A549 (cell line): Measurements from ENCODE around the gene ATP8A1. TPM values are rescaled to one million over a fixed set of nuclear protein-coding genes. Genes with fewer than 3 reads are reported as not detected.

Experiments
- ATAC-seq, 2 experiments: fragments of 200-7000 bp in 1 of 2; fragments of >200 bp in 1 of 2; cut with Nextera tagmentation in 1 of 2; cut with Tn5 transposase in 1 of 2; 3 replicates each; pipeline versions ENCODE4 v1.8.0 to v1.9.1; 2018 to 2020; ENCODE audit warnings: mild to moderate bottlenecking in 1 of 2, moderate library complexity in 1 of 2
- CTCF ChIA-PET: fragments of 300-600 bp; sonication (Branson Sonifier 250); formaldehyde crosslinking; extraction: SDS; loops from one replicate; lab custom pipeline; 2021; ENCODE audit warnings: antibody characterized with exemption, inconsistent platforms; lab: Yijun Ruan, JAX
- POLR2A ChIA-PET: fragments of 350-600 bp; formaldehyde crosslinking; extraction: SDS; loops from one replicate; lab custom pipeline; 2021; ENCODE audit warnings: antibody characterized with exemption, inconsistent platforms; lab: Yijun Ruan, JAX
- DNase-seq, 2 experiments: peaks; one replicate each; pipeline versions ENCODE4 v3.0.0 to v3.0.0-alpha.2; 2011 to 2016; ENCODE audit warnings: low read depth in 1 of 2, low spot score in 1 of 2
- FAIRE-seq: peaks from 2 replicates; lab custom pipeline; 2011; peaks lifted over from hg19 to GRCh38; lab: Jason Lieb, UNC
- H3K27ac ChIP-seq, 2 experiments: fragments of >200 bp; sonication (Bioruptor Twin); formaldehyde crosslinking; 3 replicates each; pipeline ENCODE4 v1.5.1; 2016 to 2017
- H3K4me1 ChIP-seq: fragments of >200 bp; sonication (Bioruptor Twin); formaldehyde crosslinking; 3 replicates; pipeline ENCODE4 v1.6.1; 2016
- H3K4me2 ChIP-seq: fragments of >200 bp; sonication (Bioruptor Twin); formaldehyde crosslinking; 3 replicates; pipeline ENCODE4 v1.6.1; 2016
- H3K4me3 ChIP-seq: fragments of >200 bp; sonication (Bioruptor Twin); formaldehyde crosslinking; 3 replicates; pipeline ENCODE4 v1.5.1; 2016
- H3K9me3 ChIP-seq: fragments of >200 bp; sonication (Bioruptor Twin); formaldehyde crosslinking; 3 replicates; pipeline ENCODE4 v1.6.1; 2016
- CBX8 ChIP-seq: fragments of 200-600 bp; sonication (generic); IDR thresholded peaks from 2 replicates; pipeline ENCODE4 v1.6.1; 2016
- EHMT2 ChIP-seq: fragments of 200-600 bp; sonication (generic); IDR thresholded peaks from 2 replicates; pipeline ENCODE4 v1.6.1; 2016; ENCODE audit warnings: antibody characterized with exemption, low read depth, mild to moderate bottlenecking, moderate library complexity
- EP300 ChIP-seq, 2 experiments: fragments of >200 bp; sonication (Bioruptor Twin); formaldehyde crosslinking; IDR thresholded peaks; 2 replicates in 1 of 2; 3 replicates in 1 of 2; pipeline ENCODE4 v1.6.1; 2016 to 2017
- ESRRA ChIP-seq: fragments of 150-350 bp; IDR thresholded peaks from 2 replicates; pipeline ENCODE4 v1.6.1; 2014; ENCODE audit warnings: mild to moderate bottlenecking, low read length, borderline replicate concordance
- FOSB ChIP-seq: fragments of 250-450 bp; sonication (Bioruptor Pico); IDR thresholded peaks from 2 replicates; pipeline ENCODE4 v1.5.0; 2020; ENCODE audit warnings: mild to moderate bottlenecking, moderate library complexity
- GATA3 ChIP-seq: IDR thresholded peaks from 2 replicates; pipeline ENCODE4 v1.6.1; 2012; ENCODE audit warnings: borderline replicate concordance
- HOXA7 ChIP-seq: fragments of 250-450 bp; sonication (Bioruptor Pico); IDR thresholded peaks from 2 replicates; pipeline ENCODE4 v1.5.0; 2020; ENCODE audit warnings: mild to moderate bottlenecking, moderate library complexity
- MAFK ChIP-seq: fragments of 450-650 bp; IDR thresholded peaks from 2 replicates; pipeline ENCODE4 v1.6.1; 2014; ENCODE audit not compliant: partially characterized antibody
- NFE2L2 ChIP-seq: fragments of 150-350 bp; conservative IDR thresholded peaks from 2 replicates; pipeline ENCODE4 v1.6.1; 2014; ENCODE audit warnings: low read length
- PHF8 ChIP-seq: fragments of 200-600 bp; sonication (generic); IDR thresholded peaks from 2 replicates; pipeline ENCODE4 v1.6.1; 2016; ENCODE audit warnings: low read depth, mild to moderate bottlenecking, antibody characterized with exemption, moderate library complexity, borderline replicate concordance
- POLR2A ChIP-seq: IDR thresholded peaks from 2 replicates; pipeline ENCODE4 v1.6.1; 2012; ENCODE audit warnings: mild to moderate bottlenecking, low read length
- RFX5 ChIP-seq: fragments of 450-650 bp; IDR thresholded peaks from 2 replicates; pipeline ENCODE4 v1.7.1; 2014; ENCODE audit warnings: antibody characterized with exemption, mild to moderate bottlenecking, moderate library complexity
- RNF2 ChIP-seq: fragments of 200-600 bp; sonication (generic); IDR thresholded peaks from 2 replicates; pipeline ENCODE4 v1.6.1; 2016; ENCODE audit warnings: low read depth, mild to moderate bottlenecking, antibody characterized with exemption, moderate library complexity, borderline replicate concordance
- SMC3 ChIP-seq: fragments of >200 bp; sonication (Bioruptor Twin); formaldehyde crosslinking; IDR thresholded peaks from 3 replicates; pipeline ENCODE4 v1.6.1; 2018; ENCODE audit warnings: inconsistent platforms
- ZC3H11A ChIP-seq: fragments of 450-650 bp; IDR thresholded peaks from 2 replicates; pipeline ENCODE4 v1.6.1; 2014; ENCODE audit warnings: antibody characterized with exemption, mild to moderate bottlenecking
- WGBS: methylation state at CpG from one replicate; pipeline ENCODE4 v1.1.6; 2017; ENCODE audit errors: missing lambda C conversion rate; 5-methylcytosine and 5-hydroxymethylcytosine counted together
- polyA plus RNA-seq, 4 experiments: library from polyadenylated mRNA; depleted of rRNA in 3 of 4; stranded (reverse); fragments of >200 nt; fragmentation: RNase III in 1 of 4; extraction: RNeasy Plus Mini Kit Qiagen cat#74134 plus additional on column Dnase treatment in 1 of 4; gene quantifications; 2 replicates in 3 of 4; 3 replicates in 1 of 4; pipeline ENCODE4 v1.2.3, GENCODE V29; 2011 to 2017
- TF ChIP-seq, protein P1 (sequence below): fragments of 450-650 bp; IDR thresholded peaks from 2 replicates; pipeline ENCODE4 v1.6.1; 2014; ENCODE audit warnings: antibody characterized with exemption
- TF ChIP-seq, protein P2 (sequence below): fragments of 250-450 bp; sonication (Bioruptor Pico); IDR thresholded peaks from 2 replicates; pipeline ENCODE4 v1.5.0; 2020; ENCODE audit warnings: low read depth, mild to moderate bottlenecking, moderate library complexity
- TF ChIP-seq, protein P3 (sequence below): IDR thresholded peaks from 2 replicates; pipeline ENCODE4 v1.6.1; 2012; ENCODE audit warnings: low read depth, borderline replicate concordance
- TF ChIP-seq, protein P4 (sequence below): IDR thresholded peaks from 2 replicates; pipeline ENCODE4 v1.6.1; 2012
- TF ChIP-seq, protein P5 (sequence below): fragments of >200 bp; sonication (Bioruptor Twin); formaldehyde crosslinking; IDR thresholded peaks from 3 replicates; pipeline ENCODE4 v1.6.1; 2016
- TF ChIP-seq, protein P6 (sequence below): fragments of 250-450 bp; sonication (Bioruptor Pico); IDR thresholded peaks from 2 replicates; pipeline ENCODE4 v1.5.0; 2021; ENCODE audit warnings: mild to moderate bottlenecking, moderate library complexity, borderline replicate concordance

The ATP8A1 gene
- polyA plus RNA-seq, 2 of the 4 experiments (the other 2 are of a cell fraction): 0.06 to 0.25 TPM

DNA sequence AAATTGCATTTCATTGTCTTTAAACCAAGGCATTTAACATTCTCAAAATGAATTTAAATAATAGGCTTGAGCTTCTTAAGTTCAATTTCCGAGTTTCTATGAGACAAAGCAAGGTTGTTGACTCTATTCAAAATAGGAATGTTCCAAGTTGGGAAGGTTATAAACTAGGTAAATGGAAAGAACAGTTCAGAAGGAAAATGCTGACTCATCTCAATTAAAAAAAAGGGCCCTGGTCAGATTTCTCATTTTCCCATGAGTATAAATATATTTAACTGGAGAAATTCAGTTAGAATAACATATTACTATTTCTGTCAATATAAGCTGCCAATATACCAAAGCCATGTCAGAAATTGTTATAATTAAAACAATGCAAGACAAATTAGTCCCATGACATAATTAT lies 113.8 kb downstream of the ATP8A1 start:
- H3K4me3 ChIP-seq: no peak overlapping the region
- no peaks in the 10 kb centered on the region for H3K9me3 ChIP-seq
- ATAC-seq (no peak), DNase-seq (no peak), FAIRE-seq (no peak)
- no peaks in the 10 kb centered on the region for H3K4me1 ChIP-seq
- POLR2A ChIA-PET: no interaction called here
- CTCF ChIA-PET: no interaction called here
- 0% methylated on average over 1 of the region's 1 CpG for WGBS
- H3K4me2 ChIP-seq: no peak overlapping the region
- peak; percentile 90 for TF ChIP-seq MAFK
- TF ChIP-seq RNF2: no peak
- no peak for TF ChIP-seq EHMT2
- H3K27ac ChIP-seq: no peak overlapping the region

DNA sequence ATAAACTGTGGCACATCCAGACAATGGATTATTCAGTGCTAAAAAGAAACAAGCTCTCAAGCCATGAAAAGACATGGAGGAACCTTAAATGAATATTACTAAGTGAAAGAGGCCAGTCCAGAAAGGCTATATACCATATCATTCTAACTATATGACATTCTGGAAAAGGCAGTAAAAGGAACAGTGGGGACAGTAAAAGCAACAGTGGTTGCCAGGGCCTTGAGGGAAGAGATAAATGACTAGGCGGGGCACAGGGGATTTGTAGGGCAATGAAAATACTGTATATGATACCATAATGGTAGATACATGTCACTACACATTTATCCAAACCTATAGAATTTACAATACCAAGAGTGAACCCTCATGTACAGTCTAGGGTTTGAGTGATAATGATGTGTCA lies 115.3 kb downstream of the ATP8A1 start:
- CTCF ChIA-PET: interaction anchor here (0.6 kb wide), 1 partner anchor 10 kb away, joined by 3 read pairs; no protein-coding TSS in a partner anchor

DNA sequence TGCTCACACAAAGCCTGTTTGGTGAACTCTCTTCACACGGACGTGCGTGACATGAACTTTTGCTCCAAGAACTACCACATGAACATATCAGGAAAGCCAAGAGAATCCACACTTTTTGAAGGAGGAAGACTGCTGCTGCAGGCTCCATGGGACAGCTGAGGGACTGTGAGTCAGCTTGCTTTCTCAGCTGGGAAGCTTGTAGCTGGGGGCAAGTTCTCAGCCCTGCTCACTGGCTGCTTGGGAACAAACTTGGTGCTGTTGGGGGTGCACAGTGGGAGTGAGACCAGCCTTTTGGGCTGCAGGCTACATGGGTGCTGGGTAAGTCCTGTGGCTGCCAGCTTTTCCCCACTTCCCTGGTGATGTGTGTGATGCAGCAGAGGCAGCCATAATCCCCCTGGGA lies 123.9 kb downstream of the ATP8A1 start:
- Histone ChIP-seq H3K27ac (no peak overlapping the region), H3K4me3 (no peak overlapping the region), H3K4me2 (no peak overlapping the region), H3K4me1 (no peaks in the 10 kb centered on the region), H3K9me3 (no peaks in the 10 kb centered on the region)
- DNase-seq: no peak
- ATAC-seq: no peak
- 18% methylated on average over 3 of the region's 3 CpGs for WGBS
- ChIA-PET POLR2A (no interaction called here), CTCF (interaction anchor here (0.6 kb wide), 1 partner anchor 1117 kb away, joined by 3 read pairs; no protein-coding TSS in a partner anchor)
- FAIRE-seq: no peak
- TF ChIP-seq ZC3H11A (no peak), ESRRA (no peak), HOXA7 (CRISPR knock-in tag) (no peak), GATA3 (no peak), CBX8 (no peak), RFX5 (no peak), PHF8 (no peak)
- TF ChIP-seq, protein P1, sequence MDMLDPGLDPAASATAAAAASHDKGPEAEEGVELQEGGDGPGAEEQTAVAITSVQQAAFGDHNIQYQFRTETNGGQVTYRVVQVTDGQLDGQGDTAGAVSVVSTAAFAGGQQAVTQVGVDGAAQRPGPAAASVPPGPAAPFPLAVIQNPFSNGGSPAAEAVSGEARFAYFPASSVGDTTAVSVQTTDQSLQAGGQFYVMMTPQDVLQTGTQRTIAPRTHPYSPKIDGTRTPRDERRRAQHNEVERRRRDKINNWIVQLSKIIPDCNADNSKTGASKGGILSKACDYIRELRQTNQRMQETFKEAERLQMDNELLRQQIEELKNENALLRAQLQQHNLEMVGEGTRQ: no peak
- TF ChIP-seq, protein P2, sequence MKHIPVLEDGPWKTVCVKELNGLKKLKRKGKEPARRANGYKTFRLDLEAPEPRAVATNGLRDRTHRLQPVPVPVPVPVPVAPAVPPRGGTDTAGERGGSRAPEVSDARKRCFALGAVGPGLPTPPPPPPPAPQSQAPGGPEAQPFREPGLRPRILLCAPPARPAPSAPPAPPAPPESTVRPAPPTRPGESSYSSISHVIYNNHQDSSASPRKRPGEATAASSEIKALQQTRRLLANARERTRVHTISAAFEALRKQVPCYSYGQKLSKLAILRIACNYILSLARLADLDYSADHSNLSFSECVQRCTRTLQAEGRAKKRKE (CRISPR knock-in tag): no peak

More for the DNA sequence above, 115.3 kb downstream of the ATP8A1 start:
- no peak for ATAC-seq
- 58% methylated on average over 1 of the region's 1 CpG for WGBS
- H3K9me3 ChIP-seq: no peaks in the 10 kb centered on the region
- H3K4me2 ChIP-seq: no peak overlapping the region
- POLR2A ChIA-PET: no interaction called here
- H3K4me1 ChIP-seq: no peaks in the 10 kb centered on the region
- no peak overlapping the region for H3K4me3 ChIP-seq
- no peak for DNase-seq
- no peak for FAIRE-seq
- H3K27ac ChIP-seq: no peak overlapping the region
- no peak for TF ChIP-seq POLR2A
- TF ChIP-seq PHF8: no peak
- TF ChIP-seq, protein P3, sequence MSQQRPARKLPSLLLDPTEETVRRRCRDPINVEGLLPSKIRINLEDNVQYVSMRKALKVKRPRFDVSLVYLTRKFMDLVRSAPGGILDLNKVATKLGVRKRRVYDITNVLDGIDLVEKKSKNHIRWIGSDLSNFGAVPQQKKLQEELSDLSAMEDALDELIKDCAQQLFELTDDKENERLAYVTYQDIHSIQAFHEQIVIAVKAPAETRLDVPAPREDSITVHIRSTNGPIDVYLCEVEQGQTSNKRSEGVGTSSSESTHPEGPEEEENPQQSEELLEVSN: no peak
- no peak for TF ChIP-seq EP300 (IDR thresholded peaks at IDR 0.05)
- TF ChIP-seq MAFK: no peak
- TF ChIP-seq, protein P1: no peak
- TF ChIP-seq NFE2L2: no peak
- TF ChIP-seq, all 56 proteins: peak for 0

DNA sequence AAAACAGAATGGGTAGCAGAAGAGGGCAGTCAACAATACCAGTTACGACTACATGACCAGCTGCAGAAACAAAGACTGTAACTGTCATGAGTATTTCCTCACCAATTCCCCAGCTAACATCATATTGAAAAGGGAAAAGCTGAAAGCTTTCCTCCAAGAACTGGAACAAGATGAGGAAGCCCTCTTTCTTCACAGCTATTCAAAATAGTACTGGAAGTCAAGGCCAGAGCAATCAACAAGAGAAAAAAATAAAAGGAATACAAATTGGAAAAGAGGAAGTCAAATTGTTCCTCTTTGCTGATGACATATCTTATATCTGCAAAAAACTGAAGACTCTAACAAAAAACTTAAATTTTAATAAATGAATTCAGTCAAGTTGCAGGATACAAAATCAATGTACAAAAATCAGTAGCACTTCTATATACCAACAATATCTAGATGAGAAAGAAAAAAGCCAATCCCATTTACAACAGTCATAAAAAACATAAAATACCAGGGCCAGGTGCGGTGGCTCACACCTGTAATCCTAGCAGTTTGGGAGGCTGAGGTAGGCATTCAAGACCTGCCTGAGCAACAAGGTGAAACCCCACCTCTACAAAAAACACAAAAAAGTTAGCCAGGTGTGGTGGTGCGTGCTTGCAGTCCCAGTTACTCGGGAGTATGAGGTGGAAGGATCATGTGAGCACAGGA lies 125.4 kb downstream of the ATP8A1 start:
- 22% methylated on average over 4 of the region's 4 CpGs for WGBS
- no peak for DNase-seq
- H3K4me2 ChIP-seq: no peak overlapping the region
- no peak for FAIRE-seq
- POLR2A ChIA-PET: no interaction called here
- H3K4me1 ChIP-seq: no peaks in the 10 kb centered on the region
- TF ChIP-seq SMC3: no peak
- TF ChIP-seq, protein P4, sequence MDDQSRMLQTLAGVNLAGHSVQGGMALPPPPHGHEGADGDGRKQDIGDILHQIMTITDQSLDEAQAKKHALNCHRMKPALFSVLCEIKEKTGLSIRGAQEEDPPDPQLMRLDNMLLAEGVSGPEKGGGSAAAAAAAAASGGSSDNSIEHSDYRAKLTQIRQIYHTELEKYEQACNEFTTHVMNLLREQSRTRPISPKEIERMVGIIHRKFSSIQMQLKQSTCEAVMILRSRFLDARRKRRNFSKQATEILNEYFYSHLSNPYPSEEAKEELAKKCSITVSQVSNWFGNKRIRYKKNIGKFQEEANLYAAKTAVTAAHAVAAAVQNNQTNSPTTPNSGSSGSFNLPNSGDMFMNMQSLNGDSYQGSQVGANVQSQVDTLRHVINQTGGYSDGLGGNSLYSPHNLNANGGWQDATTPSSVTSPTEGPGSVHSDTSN: no peak
- TF ChIP-seq, protein P5, sequence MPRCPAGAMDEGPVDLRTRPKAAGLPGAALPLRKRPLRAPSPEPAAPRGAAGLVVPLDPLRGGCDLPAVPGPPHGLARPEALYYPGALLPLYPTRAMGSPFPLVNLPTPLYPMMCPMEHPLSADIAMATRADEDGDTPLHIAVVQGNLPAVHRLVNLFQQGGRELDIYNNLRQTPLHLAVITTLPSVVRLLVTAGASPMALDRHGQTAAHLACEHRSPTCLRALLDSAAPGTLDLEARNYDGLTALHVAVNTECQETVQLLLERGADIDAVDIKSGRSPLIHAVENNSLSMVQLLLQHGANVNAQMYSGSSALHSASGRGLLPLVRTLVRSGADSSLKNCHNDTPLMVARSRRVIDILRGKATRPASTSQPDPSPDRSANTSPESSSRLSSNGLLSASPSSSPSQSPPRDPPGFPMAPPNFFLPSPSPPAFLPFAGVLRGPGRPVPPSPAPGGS: no peak
- TF ChIP-seq, protein P6, sequence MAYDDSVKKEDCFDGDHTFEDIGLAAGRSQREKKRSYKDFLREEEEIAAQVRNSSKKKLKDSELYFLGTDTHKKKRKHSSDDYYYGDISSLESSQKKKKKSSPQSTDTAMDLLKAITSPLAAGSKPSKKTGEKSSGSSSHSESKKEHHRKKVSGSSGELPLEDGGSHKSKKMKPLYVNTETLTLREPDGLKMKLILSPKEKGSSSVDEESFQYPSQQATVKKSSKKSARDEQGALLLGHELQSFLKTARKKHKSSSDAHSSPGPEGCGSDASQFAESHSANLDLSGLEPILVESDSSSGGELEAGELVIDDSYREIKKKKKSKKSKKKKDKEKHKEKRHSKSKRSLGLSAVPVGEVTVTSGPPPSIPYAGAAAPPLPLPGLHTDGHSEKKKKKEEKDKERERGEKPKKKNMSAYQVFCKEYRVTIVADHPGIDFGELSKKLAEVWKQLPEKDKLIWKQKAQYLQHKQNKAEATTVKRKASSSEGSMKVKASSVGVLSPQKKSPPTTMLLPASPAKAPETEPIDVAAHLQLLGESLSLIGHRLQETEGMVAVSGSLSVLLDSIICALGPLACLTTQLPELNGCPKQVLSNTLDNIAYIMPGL (CRISPR knock-in tag): no peak
- no peak for TF ChIP-seq FOSB
- TF ChIP-seq POLR2A: no peak
- TF ChIP-seq NFE2L2: no peak
- TF ChIP-seq, all 56 proteins: peak for 0
- CTCF ChIA-PET: interaction anchor here (0.7 kb wide), 1 partner anchor 10 kb away, joined by 3 read pairs; no protein-coding TSS in a partner anchor
- no peak for ATAC-seq
- H3K4me3 ChIP-seq: no peak overlapping the region
- H3K9me3 ChIP-seq: no peaks in the 10 kb centered on the region
- no peak overlapping the region for H3K27ac ChIP-seq
